GM21786 (cell line): ENCODE results near the gene FCAR.
"Not testable (repeated sequence)": the region's sequence is repeated elsewhere in the genome, so short reads cannot be mapped to it uniquely, and the experiment has no call there.

Experiments used
- ATAC-seq: cut with Tn5 transposase; IDR thresholded peaks from one replicate; pipeline ENCODE4 v1.9.1; 2021; ENCODE audit not compliant: unreplicated experiment

The FCAR gene

DNA sequence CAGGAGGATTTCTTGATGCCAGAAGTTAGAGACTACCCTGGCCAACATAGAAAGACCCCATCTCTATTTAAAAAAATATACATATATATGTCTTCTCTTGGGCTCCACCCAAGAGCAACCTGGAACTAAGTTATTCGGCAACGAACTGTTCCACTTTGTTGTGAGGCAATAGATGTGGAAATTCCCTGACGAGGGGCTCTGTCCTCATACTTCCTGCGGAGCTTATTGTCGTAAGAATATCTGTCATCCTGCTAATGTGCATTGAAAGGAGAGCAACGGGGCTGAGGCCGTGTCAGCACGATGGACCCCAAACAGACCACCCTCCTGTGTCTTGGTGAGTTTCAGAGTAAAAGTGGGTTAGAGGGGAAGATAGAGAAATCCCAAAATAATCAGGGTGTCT, at the start of gene FCAR:
Gene FCAR (plus strand): TSS at position 246 of the 400 bp plus-strand sequence. CDS start 55 bp downstream, at position 301.
- ATAC-seq = no peak

DNA sequence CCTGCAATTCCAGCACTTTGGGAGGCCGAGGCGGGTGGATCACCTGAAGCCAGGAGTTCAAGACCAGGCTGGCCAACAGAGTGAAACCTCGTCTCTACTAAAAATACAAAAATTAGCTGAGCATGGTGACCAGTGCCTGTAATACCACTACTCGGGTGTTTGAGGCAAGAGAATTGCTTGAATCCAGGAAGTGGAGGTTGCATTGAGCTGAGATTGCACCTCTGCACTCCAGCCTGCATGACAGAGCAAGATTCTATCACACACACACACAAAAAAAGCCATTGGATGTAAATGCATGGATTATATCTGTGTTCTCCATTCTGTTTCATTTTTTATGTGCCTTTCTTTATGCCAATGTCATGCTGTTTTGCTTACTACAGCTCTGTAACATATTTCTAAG, 49.6 kb upstream of the FCAR start:
- not testable (repeated sequence) for ATAC-seq

DNA sequence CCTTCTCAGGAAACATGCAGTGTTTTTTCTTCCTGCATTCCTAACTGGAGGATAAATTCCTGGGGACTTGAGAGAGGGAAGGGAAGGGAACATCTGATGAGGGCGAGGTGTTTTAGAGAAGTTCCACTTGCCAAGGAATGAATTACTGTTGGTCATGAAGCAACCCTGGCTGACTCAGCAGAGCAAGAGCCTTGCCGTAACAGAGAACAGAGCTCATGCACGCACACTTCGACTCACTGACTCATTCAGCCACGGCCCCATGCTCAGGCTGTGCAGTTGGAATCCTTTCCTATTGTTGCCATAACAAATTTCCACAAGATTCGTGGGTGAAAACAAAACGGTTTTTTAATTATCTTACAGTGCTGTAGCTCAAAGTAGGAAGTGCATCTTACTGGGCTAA, 48.7 kb upstream of the FCAR start:
- ATAC-seq = not testable (repeated sequence)

DNA sequence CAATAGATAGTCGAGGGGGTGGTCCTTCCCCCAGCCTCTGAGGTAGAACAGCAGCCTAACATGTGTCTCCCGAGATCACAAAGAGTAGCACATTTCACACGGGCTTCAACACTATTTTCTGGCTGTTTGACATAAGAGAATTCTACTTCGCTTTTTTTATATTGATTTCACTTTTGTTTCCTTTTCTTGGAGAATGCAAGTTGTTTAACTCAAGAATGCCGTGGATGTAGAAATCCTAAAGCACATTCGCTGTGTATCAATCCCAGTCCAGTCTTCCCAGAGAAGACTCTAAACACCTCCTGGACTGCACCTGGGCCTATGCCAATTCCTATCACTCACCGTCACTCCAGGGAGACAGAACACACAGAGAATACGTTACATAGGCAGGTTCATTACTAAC, 46.0 kb upstream of the FCAR start:
- ATAC-seq = not testable (repeated sequence)

DNA sequence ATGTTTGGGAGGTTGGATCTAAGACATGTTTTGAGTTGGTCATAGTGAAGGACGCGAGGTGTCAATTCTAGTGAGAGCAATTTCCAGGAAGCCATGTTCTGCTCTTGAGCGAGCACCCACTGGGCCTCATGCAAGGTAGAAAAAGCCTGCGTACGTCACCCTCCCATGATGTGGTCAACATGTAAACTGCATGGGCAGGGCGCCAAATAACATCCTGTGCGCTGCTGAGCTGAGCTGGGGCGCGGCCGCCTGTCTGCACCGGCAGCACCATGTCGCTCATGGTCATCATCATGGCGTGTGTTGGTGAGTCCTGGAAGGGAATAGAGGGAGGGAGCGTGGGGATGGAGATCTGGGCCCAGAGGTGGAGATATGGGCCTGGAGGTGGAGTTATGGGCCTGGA, 41.5 kb upstream of the FCAR start, which contains the start of gene KIR2DS4:
Gene KIR2DS4 (plus strand): TSS at position 181 of the 400 bp plus-strand sequence.
- not testable (repeated sequence) for ATAC-seq

DNA sequence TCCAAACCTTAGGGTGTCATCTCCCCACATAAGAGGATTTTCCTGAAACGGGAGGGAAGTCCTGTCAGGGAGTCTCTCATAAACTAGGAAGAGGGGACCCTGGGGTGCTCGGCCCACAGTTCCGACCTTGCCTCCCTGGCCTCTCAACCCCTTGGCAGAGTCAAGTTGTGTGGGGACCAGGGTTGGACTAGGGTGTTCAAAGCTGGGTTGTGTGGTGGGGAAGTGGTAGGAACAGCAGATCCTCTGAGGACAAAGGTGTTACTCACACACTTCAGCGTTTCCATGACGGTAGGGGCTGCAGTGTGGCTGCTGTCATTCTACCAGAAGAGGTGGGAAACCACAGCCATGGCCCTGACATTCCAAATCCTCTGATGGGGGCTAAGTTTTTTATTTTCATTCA, 38.9 kb upstream of the FCAR start:
- not testable (repeated sequence) for ATAC-seq

DNA sequence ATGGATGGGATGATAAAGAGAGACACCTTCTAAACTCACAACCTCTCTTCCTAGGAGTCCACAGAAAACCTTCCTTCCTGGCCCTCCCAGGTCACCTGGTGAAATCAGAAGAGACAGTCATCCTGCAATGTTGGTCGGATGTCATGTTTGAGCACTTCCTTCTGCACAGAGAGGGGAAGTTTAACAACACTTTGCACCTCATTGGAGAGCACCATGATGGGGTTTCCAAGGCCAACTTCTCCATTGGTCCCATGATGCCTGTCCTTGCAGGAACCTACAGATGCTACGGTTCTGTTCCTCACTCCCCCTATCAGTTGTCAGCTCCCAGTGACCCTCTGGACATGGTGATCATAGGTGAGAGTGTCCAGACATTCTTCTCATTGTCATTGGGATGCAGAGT, 36.5 kb upstream of the FCAR start:
- ATAC-seq = not testable (repeated sequence)

DNA sequence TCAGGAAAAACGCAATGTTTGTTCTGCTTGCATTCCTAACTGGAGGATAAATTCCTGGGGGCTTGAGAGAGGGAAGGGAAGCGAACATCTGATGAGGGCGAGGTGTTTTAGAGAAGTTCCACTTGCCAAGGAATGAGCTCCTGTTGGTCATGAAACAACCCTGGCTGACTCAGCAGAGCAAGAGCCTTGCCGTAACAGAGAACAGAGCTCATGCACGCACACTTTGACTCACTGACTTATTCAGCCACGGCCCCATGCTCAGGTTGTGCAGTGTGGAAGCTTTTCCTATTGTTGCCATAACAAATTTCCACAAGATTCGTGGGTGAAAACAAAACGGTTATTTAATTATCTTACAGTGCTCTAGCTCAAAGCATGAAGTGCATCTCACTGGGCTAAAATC, 30.9 kb upstream of the FCAR start:
- not testable (repeated sequence) for ATAC-seq

DNA sequence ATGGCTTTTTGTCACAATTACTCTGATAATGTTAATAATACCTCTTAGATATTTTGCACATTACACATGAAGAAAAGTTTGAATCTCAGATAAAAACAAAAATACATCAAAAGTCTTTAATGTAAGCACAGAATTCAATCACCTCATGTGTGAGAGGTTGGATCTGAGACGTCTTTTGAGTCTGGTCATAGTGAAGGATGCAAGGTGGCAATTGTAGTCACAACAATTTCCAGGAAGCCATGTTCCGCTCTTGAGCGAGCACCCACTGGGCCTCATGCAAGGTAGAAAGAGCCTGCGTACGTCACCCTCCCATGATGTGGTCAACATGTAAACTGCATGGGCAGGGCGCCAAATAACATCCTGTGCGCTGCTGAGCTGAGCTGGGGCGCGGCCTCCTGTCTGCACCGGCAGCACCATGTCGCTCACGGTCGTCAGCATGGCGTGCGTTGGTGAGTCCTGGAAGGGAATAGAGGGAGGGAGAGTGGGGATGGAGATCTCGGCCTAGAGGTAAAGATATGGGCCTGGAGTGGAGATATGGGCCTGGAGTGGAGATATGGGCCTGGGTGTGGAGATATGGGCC, 23.9 kb upstream of the FCAR start, which contains the start of gene KIR3DL2:
Gene KIR3DL2 (plus strand): TSS at position 383 of the 580 bp plus-strand sequence. CDS start 33 bp downstream, at position 416.
- not testable (repeated sequence) for ATAC-seq

DNA sequence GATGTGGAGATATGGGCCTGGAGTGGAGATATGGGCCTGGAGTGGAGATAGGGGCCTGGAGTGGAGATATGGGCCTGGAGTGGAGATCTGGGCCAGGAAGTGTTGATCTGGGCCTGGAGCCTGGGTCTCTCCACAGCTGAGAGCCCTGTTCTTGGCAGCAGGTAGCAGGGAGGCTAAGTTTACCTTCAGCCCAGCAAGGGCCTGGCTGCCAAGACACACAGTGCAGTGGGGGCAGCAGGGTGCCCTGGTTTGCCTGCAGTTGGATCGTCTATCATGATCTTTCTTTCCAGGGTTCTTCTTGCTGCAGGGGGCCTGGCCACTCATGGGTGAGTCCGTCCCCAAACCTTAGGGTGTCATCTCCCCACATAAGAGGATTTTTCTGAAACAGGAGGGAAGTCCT, 23.1 kb upstream of the FCAR start:
- no peak for ATAC-seq

DNA sequence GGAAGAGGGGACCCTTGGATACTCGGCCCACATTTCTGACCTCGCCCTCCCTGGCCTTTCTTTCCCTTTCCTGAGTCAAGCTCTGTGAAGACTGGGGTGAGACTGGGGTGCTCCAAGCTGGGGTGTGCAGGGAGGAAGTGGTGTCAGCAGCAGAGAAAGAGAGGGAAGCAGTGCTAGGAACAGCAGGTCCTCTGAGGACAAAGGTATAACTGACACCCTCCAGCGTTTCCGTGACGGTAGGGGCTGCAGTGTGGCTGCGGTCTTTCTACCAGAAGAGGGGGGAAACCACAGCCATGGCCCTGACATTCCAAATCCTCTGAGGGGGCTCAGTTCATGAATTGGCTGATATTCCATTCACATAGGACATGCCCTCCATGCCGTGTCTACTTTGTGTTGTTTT, 22.7 kb upstream of the FCAR start:
- no peak for ATAC-seq

DNA sequence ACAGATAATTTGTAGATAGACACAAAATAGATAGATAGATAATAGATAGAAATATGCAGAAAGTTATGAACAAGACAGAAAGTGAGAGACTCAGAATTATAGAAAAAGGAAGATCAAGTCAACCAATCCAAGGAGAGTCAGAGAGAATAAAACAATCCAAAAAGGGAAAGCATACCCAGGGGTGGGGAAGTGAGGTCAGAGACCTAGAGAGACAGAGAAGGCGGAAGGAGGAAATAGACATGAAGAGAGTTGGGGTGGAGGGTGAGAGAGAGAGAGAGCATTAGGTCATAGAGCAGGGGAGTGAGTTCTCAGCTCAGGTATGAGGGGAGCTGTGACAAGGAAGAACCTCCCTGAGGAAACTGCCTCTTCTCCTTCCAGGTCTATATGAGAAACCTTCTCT, 18.8 kb upstream of the FCAR start:
- ATAC-seq = not testable (repeated sequence)

DNA sequence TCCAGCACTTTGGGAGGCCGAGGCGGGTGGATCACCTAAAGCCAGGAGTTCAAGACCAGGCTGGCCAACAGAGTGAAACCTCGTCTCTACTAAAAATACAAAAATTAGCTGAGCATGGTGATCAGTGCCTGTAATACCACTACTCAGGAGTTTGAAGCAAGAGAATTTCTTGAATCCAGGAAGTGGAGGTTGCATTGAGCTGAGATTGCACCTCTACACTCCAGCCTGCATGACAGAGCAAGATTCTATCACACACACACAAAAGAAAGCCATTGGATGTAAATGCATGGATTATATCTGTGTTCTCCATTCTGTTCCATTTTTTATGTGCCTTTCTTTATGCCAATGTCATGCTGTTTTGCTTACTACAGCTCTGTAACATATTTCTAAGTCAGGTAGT, 15.6 kb upstream of the FCAR start:
- ATAC-seq = not testable (repeated sequence)

DNA sequence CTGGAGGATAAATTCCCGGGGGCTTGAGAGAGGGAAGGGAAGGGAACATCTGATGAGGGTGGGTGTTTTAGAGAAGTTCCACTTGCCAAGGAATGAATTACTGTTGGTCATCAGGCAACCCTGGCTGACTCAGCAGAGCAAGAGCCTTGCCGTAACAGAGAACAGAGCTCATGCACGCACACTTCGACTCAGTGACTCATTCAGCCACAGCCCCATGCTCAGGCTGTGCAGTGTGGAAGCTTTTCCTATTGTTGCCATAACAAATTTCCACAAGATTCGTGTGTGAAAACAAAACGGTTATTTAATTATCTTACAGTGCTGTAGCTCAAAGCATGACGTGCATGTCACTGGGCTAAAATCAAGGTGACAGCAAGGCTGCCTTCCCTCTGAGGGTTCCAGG, 14.6 kb upstream of the FCAR start:
- not testable (repeated sequence) for ATAC-seq

DNA sequence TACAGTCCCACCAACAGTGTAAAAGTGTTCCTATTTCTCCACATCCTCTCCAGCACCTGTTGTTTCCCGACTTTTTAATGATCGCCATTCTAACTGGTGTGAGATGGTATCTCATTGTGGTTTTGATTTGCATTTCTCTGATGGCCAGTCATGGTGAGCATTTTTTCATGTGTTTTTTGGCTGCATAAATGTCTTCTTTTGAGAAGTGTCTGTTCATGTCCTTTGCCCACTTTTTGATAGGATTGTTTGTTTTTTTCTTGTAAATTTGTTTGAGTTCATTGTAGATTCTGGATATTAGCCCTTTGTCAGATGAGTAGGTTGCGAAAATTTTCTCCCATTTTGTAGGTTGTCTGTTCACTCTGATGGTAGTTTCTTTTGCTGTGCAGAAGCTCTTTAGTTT, 10.6 kb upstream of the FCAR start:
- ATAC-seq = not testable (repeated sequence)

DNA sequence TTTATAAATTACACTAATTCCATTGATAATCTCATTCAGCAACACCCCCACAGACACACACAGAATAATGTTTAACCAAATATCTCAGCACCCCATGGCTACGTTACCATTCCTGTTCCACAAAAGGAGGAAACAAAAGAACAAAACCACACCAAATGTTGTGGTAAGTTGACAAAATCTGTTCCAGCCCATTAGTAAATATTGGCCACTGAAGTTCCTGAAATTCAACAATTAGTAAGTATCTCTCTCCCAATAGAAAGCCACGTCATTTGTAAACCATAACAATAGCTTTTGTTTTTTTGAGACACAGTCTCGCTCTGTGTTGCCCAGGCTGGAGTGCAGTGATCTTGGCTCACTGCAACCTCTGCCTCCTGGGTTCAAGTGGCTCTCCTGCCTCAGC, 2.3 kb upstream of the FCAR start:
- ATAC-seq = no peak

DNA sequence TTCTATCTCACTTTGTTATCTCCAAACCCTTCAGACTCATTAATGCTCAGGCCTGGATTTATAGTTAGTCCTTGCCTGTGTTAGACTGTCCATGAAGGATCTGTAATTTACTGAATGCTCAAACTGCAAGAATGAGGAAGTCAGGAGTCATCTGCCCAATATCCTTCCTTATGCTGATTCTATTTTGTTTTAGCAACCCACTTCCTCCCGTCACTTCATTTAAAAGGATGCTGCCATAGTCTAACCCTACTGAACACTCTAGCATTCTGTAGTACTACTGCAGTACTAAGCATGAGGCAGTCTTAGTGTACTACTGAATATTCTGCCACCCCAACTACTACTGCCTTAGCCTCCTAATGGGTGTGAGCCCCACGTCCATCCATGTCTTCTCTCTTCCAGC, 1.5 kb downstream of the FCAR start:
- no peak for ATAC-seq

DNA sequence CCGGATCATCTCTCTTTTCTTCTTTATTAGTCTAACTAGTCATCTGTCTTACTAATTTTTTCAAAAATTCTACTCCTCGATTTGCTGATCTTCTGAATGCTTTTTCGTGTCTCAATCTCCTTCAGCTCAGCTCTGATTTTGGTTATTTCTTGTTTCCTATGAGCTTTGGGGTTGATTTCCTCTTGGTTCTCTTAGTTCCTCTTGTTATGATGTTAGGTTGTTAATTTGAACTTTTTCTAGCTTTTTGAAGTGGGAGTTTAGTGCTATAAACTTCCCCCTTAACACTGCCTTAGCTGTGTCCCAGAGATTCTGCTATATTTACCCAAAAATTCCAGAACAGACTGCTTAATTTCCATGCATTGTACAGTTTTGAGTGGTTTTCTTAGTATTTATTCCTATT, 3.4 kb downstream of the FCAR start:
- ATAC-seq = no peak

DNA sequence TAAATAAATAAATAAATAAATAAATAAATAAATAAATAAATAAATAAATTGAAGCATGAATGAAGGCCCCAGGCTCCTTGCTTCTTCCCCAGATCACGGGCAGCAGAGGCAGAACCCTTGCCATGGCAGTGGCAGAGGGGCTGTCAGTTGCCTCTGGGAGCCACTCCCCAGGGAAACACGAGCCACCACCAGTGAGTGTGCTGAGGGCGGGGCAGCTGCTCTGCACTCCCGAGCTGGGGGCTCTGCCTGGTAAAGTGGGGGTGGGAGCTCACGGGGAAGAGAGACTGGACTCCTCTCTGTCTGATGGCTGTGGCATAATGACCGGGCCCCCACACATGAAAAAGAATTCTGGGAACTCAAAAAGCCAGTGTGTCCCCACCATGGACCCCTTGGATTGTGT, 7.8 kb downstream of the FCAR start:
- ATAC-seq = no peak

DNA sequence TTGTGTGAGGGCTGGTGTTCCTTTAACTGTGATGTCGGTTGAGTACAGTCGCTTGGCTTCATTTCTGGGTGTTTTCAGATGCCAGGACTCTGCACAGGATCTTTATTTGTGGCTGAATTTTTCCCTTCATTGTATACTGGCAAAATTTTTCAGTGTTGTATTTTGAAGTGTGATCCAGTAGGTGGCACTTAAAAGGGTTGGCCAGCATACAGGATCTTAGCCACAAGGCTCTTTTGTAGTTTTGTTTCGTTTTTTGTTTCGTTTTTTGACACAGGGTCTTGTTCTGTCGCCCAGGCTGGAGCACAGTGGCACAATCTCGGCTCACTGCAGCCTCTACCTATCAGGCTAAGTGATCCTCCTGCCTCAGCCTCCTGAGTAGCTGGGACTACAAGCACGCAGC, 8.7 kb downstream of the FCAR start:
- no peak for ATAC-seq

DNA sequence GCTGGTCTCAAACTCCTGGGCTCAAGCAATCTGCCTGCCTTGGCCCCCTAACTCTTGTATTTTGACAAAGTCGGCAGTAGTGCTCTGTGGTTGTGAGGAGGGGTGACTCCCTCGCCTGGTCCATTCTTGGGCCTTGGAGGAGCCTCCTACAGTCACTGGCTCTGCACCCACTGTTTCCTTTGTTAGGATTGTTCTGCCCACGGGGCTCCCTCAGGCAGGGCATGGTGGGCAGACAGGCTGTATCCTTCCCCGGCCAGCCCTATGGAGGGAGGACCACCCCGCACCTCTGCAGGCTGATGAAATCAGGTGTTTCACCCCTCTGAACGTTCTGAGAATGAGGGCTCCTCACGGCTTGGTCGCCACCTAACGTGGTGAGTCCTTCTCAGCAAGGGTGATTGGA, 9.2 kb downstream of the FCAR start:
- ATAC-seq = no peak

DNA sequence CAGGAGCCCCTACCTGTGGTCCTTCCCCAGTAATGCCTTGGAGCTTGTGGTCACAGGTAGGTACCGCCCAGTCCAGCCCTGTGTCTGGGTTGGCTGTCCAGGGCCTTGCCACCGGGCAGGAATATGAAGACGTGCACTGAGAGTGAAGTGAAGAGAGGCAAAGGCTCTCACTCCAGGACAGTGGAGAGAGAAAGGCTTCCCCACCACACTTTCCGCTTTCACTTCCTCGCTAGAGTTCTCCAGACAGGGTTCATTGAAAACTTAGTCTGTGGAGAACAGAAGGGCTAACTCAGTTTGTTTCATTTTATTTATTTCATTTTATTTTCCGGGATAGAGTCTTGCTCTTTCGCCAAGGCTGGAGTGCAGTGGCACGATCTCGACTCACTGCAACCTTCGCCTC, 14.2 kb downstream of the FCAR start:
- ATAC-seq = no peak

DNA sequence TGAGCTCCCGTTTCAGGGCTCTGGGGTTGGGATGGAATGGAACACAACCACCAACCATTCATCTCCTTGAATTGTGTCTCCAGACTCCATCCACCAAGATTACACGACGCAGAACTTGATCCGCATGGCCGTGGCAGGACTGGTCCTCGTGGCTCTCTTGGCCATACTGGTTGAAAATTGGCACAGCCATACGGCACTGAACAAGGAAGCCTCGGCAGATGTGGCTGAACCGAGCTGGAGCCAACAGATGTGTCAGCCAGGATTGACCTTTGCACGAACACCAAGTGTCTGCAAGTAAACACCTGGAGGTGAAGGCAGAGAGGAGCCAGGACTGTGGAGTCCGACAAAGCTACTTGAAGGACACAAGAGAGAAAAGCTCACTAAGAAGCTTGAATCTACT, 15.5 kb downstream of the FCAR start:
- no peak for ATAC-seq
